Measurements from ENCODE around the gene GDNF.
"Not testable (repeated sequence)": the region's sequence is repeated elsewhere in the genome, so short reads cannot be mapped to it uniquely, and the experiment has no call there.

GDNF gene, protein sequence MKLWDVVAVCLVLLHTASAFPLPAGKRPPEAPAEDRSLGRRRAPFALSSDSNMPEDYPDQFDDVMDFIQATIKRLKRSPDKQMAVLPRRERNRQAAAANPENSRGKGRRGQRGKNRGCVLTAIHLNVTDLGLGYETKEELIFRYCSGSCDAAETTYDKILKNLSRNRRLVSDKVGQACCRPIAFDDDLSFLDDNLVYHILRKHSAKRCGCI

DNA sequence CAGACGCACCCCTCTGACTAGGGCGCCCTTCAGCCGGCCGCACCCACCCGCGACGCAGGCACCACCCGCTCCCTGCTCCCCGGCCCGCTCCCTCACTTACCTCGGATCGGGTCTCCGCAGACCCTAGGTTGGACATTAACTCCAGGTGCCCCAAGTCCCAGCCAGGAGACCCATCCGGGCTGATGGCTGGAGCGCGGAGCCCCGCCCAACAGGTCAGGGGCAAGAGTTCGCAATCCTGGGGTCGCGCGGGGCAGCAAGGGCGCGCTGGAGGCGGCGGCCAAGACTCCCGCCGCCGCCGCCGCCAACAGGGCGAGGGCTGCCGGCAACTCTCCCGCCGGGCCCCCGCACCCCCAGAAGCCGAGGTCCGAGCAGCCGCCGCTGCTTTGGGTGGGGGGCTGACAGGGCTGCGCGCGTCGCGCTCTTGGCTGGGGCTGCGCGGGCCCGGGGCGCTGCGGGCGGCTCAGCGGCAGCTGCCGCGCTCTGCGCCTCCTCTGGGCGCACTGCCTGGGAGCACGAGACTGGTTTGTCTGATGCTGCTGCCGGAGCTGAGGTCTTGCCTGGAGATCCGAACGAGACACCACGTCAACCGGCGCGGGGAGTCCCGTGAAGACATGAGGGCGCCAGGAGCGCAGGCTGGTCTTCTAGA lies at the start of gene GDNF:
TSS of gene GDNF (minus strand) at position 635 of the 646 bp plus-strand sequence. CDS start 5,245 bp downstream, outside the sequence.
- DNase-seq (ENCODE audit: low read depth in 2 of 2), result no peak

DNA sequence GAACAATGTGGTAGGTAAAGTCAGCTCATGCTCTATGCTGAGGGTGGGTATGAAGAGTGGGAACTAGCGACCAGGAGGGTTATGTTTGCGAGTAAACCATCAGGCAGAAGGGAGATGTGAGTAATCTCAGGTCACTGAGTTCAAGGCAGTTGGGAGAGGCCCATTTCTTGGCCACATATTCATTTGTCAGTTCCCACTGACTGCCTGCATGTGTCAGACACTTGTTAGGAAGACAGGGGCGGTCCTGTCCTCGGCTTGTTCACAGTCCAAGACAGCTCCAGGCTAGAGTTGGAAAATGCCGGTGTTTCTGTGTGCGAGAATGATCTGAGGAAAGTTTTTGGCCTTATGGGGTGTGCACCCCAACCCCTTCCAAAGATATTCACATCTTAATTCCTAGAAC lies 48.6 kb upstream of the GDNF start:
- DNase-seq (ENCODE audit: low read depth in 2 of 2), result no peak

DNA sequence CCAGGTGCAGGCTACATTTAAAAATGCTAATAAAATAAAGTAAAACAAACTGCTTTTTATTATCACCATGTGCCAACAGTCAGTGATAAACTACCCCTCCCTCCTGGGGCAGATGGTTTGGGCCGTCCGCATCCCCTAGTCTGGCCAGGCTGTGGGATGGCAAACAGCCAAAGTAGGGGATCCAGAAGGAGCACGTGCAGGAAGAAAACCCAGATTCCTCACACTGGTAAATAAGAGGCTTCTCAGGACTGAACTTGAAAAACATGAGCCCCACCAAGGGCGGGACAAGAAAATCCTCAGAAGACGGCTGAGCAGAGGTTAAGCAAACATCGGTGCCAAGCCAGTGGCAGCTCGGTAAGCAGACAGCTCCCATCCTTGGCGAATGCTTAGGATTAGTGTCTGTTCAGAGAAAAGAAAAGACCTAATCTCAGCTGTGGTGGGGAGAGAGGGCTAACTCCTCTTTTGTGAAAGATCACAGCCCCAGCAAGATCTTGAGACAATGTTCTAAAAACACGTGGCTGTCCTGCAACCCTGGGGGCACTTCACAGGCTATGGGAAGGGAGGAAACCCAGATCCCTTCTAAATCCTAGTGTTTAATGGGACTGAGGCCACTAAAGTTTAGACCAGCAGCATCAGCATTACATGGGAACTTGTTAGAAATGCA lies 46.5 kb upstream of the GDNF start:
- DNase-seq (ENCODE audit: low read depth in 2 of 2), result no peak

DNA sequence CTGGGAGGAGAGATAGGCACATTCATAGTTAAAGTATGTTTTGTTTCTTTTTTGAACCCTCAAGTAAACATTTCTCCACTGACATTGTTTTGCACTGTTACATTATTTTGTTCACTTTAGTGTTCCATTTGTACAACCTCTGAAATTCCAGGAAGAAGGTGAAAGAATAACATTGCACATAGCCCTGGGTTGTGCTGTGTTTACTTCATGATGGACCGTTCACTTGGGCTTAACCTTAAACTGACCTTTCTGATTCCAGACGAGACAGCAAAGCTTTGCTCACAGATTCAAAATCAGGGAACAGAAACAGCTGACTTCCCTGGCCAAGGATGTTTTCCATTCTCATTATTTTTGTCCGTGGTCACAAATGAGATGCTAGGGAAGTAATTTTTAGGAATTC lies 42.8 kb upstream of the GDNF start:
- no peak for DNase-seq (ENCODE audit: low read depth in 2 of 2)

DNA sequence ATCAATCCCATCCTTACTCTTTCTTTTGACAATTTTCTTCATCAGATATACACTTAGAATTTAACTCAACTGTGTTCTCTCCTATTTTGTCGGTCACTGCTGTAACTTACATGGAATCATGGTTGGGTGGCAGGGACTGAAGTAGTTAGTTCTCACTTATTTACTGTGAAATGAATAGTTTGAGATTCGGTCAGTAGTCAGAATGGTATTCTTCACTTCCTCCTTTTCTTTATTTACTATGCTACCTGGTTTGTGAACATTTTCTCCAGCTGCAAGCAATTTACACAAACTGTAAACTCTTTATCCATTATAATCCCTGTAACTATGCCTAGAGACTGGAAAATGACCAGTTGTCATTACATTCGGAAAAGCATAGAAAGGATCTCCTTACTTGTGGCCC lies 41.5 kb upstream of the GDNF start:
- DNase-seq (ENCODE audit: low read depth in 2 of 2), result no peak

DNA sequence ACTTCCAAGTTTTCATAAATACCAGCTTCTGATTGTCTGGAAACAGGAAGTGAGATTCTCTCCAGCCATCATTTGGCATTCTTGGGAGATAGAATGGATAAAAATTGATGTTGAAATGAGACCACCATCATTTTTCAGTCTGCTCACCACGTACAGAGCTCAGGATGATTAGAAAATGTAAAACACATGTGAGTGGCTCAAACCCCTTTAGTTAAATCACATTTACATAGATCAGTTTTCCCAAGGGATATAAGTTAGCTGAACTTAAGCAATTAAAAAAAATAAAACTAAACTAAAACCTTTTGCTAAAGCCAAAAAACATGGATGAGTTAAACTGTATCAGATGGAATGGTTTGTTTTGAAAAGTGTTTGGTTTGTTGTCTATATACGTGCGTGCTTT lies 37.1 kb upstream of the GDNF start:
- DNase-seq (ENCODE audit: low read depth in 2 of 2), result no peak

DNA sequence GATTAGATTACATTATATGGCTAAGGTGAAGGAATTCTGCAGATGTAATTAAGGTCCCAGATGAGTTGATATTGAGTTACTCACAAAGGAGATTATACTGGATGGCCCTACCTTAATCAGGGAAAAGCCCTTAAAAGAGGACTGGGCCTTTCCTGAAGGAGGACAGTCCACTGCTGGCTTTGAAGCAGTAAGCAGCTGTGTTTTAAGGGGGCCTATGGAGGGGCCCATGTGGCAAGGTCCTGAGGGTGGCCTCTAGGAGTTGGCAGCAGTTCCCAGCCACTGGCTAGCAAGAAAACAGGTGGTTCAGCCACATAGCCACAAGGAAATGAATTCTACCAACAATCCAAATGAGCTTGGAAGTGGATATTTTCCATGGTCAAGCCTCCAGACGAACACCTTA lies 36.4 kb upstream of the GDNF start:
- no peak for DNase-seq (ENCODE audit: low read depth in 2 of 2)

DNA sequence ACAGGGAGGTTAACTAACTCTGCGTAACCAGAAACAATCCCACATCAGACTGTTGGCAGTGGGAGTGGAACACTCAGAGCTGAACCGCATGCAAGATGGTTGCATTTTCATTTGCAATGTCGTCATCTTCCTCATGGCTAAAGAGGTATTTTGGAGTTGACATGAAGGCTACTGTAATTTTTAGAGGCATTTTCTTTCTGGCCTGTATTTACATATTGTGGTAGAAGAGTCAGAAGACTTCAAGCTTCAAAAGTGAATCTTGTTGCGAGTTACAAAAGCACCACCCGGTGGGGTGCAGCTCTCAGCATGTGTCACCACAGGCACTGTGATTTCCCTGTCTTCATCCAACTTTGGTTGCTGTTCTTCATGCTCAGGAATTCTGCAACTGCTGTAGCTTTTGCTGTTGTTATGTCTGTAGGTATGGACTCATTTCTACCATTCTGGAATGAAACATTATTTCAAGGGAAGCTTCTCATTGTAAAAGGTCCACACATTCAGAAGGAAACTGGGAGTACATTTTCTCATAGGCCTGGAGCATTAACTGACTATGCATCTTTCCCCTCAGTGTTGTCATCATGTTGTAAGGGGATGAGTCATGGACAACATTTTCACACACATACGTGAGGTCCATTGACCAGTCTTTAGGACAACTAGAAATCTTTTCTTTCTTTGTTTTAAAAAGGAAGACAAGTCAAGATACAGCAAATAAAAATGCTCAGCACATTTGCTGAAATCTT lies 35.4 kb upstream of the GDNF start:
- no peak for DNase-seq (ENCODE audit: low read depth in 2 of 2)

DNA sequence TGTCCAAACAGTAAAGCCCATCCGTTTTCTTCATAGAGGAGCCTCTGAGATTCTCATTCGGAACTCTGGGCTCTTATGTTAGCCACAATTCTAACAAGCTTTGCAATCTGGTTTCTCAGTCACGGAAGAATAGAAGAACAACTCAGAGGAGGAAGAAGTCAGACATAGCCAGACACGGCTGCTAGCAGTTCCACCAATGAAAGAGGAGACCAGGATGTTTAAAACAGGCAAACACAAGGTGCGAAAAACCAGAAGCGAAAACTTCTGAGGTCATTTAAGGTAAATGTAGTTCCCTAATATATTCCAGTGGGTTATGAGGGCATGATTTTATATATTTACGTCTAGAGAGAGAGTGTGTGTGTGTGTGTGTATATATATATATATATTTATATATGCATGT lies 34.1 kb upstream of the GDNF start:
- no peak for DNase-seq (ENCODE audit: low read depth in 2 of 2)

DNA sequence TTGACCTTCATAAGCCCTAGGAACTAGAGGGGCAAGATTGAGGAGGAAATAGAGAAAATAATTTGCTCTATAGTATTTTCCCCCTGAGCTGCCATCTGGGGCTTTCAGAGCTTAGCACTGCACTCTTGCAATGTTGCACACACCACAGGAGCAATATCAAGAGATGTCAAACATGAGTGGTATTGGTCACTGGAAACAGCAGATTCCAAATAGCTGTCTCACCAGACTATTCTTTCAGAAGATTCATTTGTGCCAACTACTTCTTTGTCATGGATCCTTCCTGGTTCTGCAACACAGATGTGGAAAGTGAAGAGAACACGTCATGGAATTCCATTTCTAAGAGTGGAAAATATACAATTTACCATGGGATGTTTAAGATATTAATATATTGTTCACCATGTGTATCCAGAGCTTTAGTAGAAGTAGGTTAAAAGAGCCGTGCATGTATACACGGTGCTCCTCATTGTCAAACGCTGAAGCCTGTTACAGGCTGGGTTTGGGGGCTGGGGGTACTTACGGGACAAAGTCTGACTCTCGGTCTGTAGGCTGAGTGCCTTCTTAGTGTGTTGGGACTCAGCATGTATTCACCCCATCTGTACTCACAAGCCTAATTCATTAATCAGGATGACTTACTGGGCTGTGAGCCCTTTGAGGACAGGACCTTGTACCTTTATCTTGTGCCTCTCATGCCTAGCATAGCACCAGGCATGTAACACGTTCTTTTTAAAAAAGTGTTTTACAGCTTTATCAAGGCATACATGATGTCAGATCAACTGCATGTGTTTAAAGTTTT lies 31.4 kb upstream of the GDNF start:
- no peak for DNase-seq (ENCODE audit: low read depth in 2 of 2)

DNA sequence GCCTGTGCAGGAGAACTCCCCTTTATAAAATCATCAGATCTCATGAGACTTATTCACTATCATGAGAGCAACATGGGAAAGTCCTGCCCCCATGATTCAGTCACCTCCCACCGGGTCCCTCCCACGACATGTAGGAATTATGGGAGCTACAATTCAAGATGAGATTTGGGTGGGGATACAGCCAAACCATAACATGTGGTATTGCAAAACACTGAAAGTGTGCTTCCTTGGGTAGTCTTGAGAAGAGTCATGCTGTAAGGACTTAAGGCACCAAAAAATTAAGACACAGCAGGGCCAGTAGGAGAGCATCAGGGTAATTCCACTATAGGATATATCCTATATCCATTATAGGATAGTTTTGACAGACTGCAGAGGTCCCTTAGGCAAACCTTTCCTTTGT lies 29.4 kb upstream of the GDNF start:
- DNase-seq (ENCODE audit: low read depth in 2 of 2), result no peak

DNA sequence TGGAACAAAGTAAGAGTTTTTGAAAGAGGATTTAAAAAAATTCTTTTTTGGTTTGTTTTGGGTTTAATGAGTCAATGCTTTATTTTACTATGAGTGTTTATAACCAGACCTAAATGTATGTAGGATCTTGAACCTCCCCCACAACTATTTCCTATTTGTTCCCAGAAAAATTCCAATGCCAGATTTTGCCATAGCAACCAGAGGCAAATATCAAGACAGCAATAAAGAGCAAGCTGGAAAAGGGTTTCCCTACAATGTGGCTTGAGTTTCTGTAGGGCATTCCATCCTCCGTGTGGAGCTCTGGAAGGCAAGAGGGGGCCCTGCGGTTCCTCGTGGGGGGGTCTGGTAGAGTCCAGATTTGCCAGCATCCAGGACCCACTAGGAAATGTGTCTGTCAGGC lies 27.8 kb upstream of the GDNF start:
- DNase-seq (ENCODE audit: low read depth in 2 of 2), result no peak

DNA sequence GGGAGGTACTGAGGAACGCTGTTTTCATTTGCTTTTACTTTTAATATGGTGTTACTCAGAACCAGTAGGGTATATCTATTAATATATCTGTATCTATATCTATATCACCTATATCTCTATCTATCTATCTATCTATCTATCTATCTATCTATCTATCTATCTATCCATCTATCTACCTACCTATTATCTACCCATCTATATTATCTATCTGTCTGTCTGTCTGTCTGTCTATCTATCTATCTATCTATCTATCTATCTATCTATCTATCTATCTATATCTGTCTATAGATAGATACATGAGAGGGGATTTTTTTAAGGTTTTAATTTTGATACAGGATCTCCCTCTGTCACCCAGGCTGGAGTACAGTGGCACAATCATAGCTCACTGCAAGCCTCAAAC lies 23.1 kb upstream of the GDNF start:
- DNase-seq (ENCODE audit: low read depth in 2 of 2), result not testable (repeated sequence)

DNA sequence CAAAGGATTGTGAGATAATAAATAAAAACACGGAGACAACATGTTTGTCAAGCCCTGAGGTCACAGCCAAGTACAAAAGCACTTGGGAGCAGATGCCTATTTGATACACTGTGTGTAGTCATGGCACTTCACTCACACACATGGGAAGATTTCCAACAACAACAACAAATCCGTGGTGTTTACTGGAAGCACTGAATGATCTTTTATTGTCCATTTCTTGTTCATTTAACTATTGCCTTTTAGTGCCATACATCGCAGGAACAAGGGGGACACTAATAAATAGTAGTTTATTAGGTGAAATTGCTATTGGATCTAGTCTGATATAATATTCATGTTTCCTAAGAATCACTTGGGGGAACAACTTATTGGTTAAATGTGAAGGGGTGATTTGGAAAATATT lies 20.4 kb upstream of the GDNF start:
- no peak for DNase-seq (ENCODE audit: low read depth in 2 of 2)

DNA sequence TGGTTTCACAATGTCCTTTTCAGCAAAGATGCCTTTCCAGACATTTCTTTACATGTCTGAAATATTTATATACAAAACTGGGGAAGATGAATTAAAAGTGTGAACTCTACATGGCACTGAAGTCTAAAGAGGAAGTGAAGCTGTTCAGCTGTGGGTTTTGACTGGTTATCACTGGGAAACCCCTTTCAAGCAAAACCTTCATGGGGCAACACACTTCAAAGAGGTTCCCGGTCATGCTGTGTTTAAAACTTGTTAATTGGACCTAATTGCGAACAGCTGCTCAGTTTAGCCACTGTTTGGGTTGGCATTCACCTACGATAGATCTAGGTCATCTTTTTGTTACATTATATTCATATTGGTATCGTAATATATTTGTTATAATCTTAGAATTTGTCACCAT lies 20.0 kb upstream of the GDNF start:
- no peak for DNase-seq (ENCODE audit: low read depth in 2 of 2)

DNA sequence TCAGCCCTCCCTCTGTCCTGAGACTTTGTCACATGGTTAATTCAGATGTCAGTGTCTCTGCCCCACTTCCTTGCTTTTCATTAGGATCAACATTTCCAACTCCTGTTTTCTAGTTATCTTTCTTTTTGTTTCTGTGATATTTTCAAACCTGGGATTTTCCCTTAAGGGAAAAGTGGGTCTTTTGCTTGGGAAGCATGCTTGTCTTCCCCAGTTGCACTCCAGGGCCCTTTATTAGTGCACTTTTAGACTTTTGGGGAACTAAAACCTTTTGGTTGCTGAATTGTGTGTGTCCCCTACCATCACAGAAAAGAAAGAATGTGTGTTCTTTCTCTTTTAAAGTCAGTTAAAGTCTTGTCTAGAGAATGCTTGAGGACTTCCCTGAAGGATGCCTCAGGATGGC lies 18.4 kb upstream of the GDNF start:
- no peak for DNase-seq (ENCODE audit: low read depth in 2 of 2)

DNA sequence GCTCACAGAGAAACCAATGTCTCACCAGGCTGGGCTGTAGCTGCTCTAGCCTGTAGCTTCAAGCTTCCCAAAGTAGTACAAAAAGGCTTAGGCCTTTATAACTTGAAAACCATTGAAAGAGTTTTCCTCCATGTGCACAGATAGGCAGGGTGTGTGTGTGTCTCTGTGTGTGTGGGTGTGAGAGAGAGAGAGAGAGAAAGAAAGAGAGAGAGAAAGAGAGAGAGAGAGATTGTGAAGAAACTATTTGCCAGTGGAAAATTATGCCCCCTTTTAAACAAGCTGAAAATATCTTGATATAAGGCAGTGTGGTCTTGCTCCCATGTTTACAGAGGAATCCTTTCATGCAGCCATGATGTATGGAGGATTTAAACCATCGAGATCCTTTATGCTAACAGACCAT lies 17.9 kb upstream of the GDNF start:
- no peak for DNase-seq (ENCODE audit: low read depth in 2 of 2)

DNA sequence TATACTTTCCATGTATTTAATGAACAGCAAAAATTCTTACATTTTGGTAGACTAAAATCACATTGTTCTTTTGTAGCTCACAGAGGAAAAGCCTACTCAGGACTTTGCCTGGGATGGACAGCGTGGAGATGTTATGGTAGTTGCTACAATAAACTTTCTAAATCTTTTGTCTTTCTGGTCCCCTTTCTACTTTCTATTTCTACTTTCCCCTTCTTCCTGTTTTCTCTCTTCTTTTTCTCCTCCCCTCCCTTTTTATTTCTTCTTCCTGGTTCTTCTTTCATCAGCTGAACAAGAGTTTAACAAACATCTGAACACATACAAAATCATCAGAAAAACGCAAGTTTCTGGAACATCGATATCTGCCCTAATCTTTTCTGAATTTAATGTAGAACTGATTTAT lies 15.6 kb upstream of the GDNF start:
- DNase-seq (ENCODE audit: low read depth in 2 of 2), result no peak

DNA sequence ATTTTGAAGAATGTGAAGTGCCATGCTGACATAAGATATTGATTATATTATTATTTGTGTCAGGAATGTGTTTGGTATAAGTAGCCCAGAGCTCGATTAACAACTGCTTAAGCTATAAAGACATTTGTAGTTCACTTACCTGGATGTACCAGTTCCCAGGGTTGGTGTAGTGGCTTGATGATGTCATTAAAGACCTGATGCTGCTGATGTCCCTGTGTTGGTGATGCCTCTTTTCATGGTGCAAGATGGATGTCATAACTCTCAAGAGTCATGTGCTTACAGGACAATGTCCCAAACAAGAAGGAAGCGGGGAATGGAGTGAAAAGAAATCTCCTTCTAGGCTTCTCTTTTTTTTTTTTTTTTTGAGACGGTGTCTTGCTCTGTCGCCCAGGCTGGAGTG lies 11.5 kb upstream of the GDNF start:
- DNase-seq (ENCODE audit: low read depth in 2 of 2), result no peak

DNA sequence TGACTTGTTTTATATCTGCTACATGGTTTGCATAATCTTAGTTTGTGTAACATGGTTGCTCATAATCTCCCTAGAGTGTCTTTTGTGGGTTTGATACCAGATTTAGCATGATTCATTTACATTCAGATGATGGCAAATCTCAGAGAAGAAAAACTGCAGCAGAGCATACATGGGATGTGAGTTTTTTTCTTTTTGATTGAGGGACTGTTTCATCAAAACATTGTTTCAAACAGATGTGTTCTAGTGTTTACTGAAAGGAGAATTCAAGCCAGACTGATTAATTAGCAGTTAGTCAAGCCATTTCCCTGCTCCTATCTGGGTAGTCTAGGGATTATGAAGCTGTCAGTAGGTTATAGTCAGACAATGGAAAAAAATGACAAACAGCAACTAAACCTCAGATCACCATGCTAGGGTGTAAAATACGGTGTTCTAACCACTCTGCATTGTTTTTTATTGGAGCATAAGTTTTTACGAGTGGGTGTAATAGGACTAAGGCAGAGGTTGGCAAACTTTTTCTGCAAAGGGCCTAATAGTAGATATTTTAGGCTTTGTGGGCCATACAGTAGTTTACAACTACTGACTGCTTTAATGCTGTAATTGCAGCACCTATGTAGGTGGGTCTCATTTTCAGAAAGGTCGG lies 10.5 kb upstream of the GDNF start:
- no peak for DNase-seq (ENCODE audit: low read depth in 2 of 2)

DNA sequence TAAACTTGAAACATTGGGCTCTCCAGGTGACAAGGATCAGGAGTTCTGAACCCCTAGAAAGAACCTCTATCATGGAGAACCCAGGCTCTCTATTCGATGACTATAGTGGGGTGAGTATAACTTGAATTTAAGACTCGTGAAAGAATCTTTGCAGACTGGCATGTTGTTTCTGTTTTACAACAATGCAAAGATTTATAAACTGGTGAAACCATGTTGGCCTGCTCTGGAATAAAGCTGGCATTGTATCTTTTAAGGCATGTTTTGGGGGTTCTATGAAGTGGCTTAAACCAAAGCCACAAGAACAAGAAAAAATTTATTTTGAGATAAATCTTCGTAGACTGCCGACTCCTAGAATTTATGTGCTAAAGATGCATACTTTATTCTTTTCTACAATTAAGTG lies 9.8 kb upstream of the GDNF start:
- DNase-seq (ENCODE audit: low read depth in 2 of 2), result no peak
